Astrocyte (in vitro differentiated cells and primary cell): Measurements from ENCODE around the gene PKD2. TPM values are rescaled to one million over a fixed set of nuclear protein-coding genes. Genes with fewer than 3 reads are reported as not detected.
A peak's percentile ranks its signal among the peaks of the same experiment; 100 is the strongest.

ENCODE experiments used
- DNase-seq: peaks from one replicate; pipeline ENCODE4 v3.0.0-alpha.2; 2010; ENCODE audit warnings: low read depth
- FAIRE-seq: peaks from 2 replicates; lab custom pipeline; 2011; peaks lifted over from hg19 to GRCh38; lab: Jason Lieb, UNC
- H2AFZ ChIP-seq: 2 replicates; pipeline ENCODE4 v1.6.0; 2012; ENCODE audit warnings: low read depth, low read length, inconsistent platforms
- H3K27ac ChIP-seq: 2 replicates; pipeline ENCODE4 v1.5.1; 2011; ENCODE audit warnings: low read depth, low read length, inconsistent platforms
- H3K27me3 ChIP-seq: 2 replicates; pipeline ENCODE4 v1.6.0; 2011; ENCODE audit warnings: low read length, inconsistent platforms; ENCODE audit not compliant: insufficient read depth
- H3K36me3 ChIP-seq: 2 replicates; pipeline ENCODE4 v1.5.1; 2011; ENCODE audit warnings: low read length, inconsistent platforms; ENCODE audit not compliant: insufficient read depth
- H3K4me1 ChIP-seq: 2 replicates; pipeline ENCODE4 v1.5.1; 2011; ENCODE audit warnings: low read length, inconsistent platforms; ENCODE audit not compliant: insufficient read depth
- H3K4me2 ChIP-seq: 2 replicates; pipeline ENCODE4 v1.6.0; 2012; ENCODE audit warnings: low read length, inconsistent platforms
- H3K4me3 ChIP-seq: 2 replicates; pipeline ENCODE4 v1.5.1; 2011; ENCODE audit warnings: low read depth, mild to moderate bottlenecking, low read length, inconsistent platforms; ENCODE audit not compliant: insufficient read depth
- H3K79me2 ChIP-seq: 2 replicates; pipeline ENCODE4 v1.6.0; 2012; ENCODE audit warnings: mild to moderate bottlenecking, low read length, inconsistent platforms; ENCODE audit not compliant: insufficient read depth
- H3K9ac ChIP-seq: 2 replicates; pipeline ENCODE4 v1.6.0; 2012; ENCODE audit warnings: mild to moderate bottlenecking, low read length, inconsistent platforms
- H3K9me3 ChIP-seq: 2 replicates; pipeline ENCODE4 v1.5.1; 2012; ENCODE audit warnings: low read depth, mild to moderate bottlenecking, low read length, inconsistent platforms; ENCODE audit not compliant: insufficient read depth
- H4K20me1 ChIP-seq: 2 replicates; pipeline ENCODE4 v1.6.0; 2012; ENCODE audit warnings: low read length, inconsistent platforms; ENCODE audit not compliant: insufficient read depth
- H3K27ac Mint-ChIP-seq: one replicate; pipeline ENCODE4 v1.8.0; 2021; ENCODE audit warnings: mild to moderate bottlenecking, mixed read lengths; ENCODE audit not compliant: unreplicated experiment
- H3K27me3 Mint-ChIP-seq: one replicate; pipeline ENCODE4 v1.8.0; 2021; ENCODE audit warnings: low read depth, mixed read lengths; ENCODE audit not compliant: unreplicated experiment
- H3K36me3 Mint-ChIP-seq: one replicate; pipeline ENCODE4 v1.8.0; 2021; ENCODE audit warnings: low read depth, mixed read lengths; ENCODE audit not compliant: unreplicated experiment
- H3K4me1 Mint-ChIP-seq: one replicate; pipeline ENCODE4 v1.8.0; 2021; ENCODE audit warnings: low read depth, mixed read lengths; ENCODE audit not compliant: unreplicated experiment
- H3K4me3 Mint-ChIP-seq: one replicate; pipeline ENCODE4 v1.8.0; 2021; ENCODE audit warnings: mild to moderate bottlenecking, moderate library complexity, mixed read lengths; ENCODE audit not compliant: unreplicated experiment
- H3K9me3 Mint-ChIP-seq: one replicate; pipeline ENCODE4 v1.8.0; 2021; ENCODE audit warnings: mild to moderate bottlenecking, mixed read lengths; ENCODE audit not compliant: unreplicated experiment
- EZH2 ChIP-seq: IDR thresholded peaks from 2 replicates; pipeline ENCODE4 v1.6.1; 2012; ENCODE audit warnings: mild to moderate bottlenecking, low read length, inconsistent platforms; ENCODE audit not compliant: insufficient read depth
- total RNA-seq: library from RNA; stranded (reverse); gene quantifications from 2 replicates; pipeline ENCODE4 v1.2.1, GENCODE V29; 2021
- TF ChIP-seq, protein P1 (sequence below): IDR thresholded peaks from 2 replicates; pipeline ENCODE4 v1.5.1; 2011; ENCODE audit warnings: low read depth, mild to moderate bottlenecking, inconsistent platforms, low read length, moderate library complexity; ENCODE audit not compliant: insufficient read depth

Gene PKD2
- total RNA-seq, 1 donor from 2014 or later = 19.7 TPM

DNA sequence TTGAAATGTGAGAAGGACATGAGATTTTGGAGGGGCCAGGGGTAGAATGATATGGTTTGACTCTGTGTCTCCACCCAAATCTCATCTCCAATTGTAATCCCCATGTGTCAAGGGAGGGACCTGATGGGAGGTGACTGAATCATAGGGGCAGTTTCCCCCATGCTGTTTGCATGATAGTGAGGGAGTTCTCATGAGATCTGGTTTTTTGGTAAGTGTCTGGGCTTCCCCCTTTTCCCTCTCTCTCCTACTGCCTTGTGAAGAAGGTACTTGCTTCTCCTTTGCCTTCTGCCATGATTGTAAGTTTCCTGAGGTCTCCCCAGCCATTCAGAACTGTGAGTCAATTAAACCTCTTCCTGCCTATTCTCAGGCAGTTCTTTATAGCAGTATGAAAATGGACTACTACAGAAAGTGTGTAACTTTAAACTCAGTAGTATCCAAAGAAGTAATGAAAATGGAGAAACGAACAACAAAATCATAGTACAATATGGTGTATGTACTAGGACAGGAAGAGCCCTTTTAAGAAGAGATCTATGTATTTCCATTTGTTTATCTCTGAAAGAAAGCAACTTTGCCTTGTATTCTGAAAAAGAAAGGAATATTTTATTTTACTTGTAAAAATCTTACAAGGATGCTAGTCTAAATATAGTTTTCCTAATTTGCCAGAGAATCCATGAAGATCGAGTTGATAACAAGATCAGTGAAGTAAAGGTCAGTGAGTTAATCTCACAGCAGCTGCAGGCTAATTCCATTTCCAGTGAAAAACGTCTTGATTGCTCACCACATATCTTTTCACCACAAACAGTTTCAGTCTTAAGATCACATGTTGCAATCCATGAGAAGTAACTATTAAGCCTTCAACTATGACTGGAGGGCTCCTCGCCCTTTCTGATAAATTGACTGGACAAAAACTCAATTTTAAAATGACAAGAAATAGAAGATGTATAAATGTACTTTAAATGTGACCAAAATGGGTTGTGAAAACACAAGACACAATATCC, 20.5 kb downstream of the PKD2 start:
- Histone ChIP-seq H2AFZ (no peak overlapping the region), H3K79me2 (peaks cover 27% of the 10 kb centered on the region), H3K4me3 (no peak overlapping the region), H3K9ac (peak overlapping the region; percentile 14), H3K27me3 (no peaks in the 10 kb centered on the region), H3K27ac (peak overlapping the region; percentile 42), H3K36me3 (peaks cover 22% of the 10 kb centered on the region), H3K4me1 (peaks cover 18% of the 10 kb centered on the region), H3K4me2 (peak overlapping the region; percentile 40), H4K20me1 (peaks cover 12% of the 10 kb centered on the region), H3K9me3 (no peaks in the 10 kb centered on the region)
- peaks cover 20% of the 10 kb centered on the region for H3K4me1 Mint-ChIP-seq
- H3K4me3 Mint-ChIP-seq = no peak overlapping the region
- DNase-seq (peak; percentile 95), FAIRE-seq (peak; percentile 93)
- peaks cover 26% of the 10 kb centered on the region for H3K36me3 Mint-ChIP-seq
- H3K27me3 Mint-ChIP-seq = no peaks in the 10 kb centered on the region
- H3K9me3 Mint-ChIP-seq = peaks cover 19% of the 10 kb centered on the region
- peak overlapping the region; percentile 77 for H3K27ac Mint-ChIP-seq
- TF ChIP-seq EZH2 = no peak
- TF ChIP-seq, protein P1, sequence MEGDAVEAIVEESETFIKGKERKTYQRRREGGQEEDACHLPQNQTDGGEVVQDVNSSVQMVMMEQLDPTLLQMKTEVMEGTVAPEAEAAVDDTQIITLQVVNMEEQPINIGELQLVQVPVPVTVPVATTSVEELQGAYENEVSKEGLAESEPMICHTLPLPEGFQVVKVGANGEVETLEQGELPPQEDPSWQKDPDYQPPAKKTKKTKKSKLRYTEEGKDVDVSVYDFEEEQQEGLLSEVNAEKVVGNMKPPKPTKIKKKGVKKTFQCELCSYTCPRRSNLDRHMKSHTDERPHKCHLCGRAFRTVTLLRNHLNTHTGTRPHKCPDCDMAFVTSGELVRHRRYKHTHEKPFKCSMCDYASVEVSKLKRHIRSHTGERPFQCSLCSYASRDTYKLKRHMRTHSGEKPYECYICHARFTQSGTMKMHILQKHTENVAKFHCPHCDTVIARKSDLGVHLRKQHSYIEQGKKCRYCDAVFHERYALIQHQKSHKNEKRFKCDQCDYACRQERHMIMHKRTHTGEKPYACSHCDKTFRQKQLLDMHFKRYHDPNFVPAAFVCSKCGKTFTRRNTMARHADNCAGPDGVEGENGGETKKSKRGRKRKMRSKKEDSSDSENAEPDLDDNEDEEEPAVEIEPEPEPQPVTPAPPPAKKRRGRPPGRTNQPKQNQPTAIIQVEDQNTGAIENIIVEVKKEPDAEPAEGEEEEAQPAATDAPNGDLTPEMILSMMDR = no peak

DNA sequence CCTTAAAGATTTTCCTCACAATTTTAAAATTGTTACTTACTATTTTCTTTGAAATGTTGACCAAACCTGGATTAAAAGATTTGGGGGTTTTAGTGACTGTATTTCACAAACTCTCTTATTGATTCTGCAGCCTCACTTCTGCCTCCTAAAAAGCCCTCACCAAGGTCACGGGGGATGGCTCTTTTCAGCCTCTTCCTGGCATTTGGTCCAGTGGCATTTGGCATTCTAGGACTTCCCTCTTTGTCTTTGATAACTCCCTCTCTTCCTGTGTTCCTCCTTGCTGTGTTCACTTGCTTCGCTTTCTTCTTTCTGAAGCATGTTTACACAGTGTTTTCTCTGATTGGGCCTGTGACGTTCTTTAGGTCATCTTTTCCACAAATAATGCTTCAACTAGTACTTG, 21.5 kb downstream of the PKD2 start:
- peak overlapping the region; percentile 77 for H3K27ac Mint-ChIP-seq
- H3K79me2 ChIP-seq = peaks cover 25% of the 10 kb centered on the region

More for the DNA sequence above, 21.5 kb downstream of the PKD2 start:
- TF ChIP-seq EZH2 = no peak
- TF ChIP-seq, protein P1 = no peak
- peaks cover 22% of the 10 kb centered on the region for H3K36me3 ChIP-seq
- no peak overlapping the region for H3K4me2 ChIP-seq
- no peak overlapping the region for H3K9ac ChIP-seq
- Mint-ChIP-seq H3K36me3 (peaks cover 26% of the 10 kb centered on the region), H3K9me3 (peaks cover 19% of the 10 kb centered on the region), H3K4me1 (peaks cover 20% of the 10 kb centered on the region), H3K27me3 (no peaks in the 10 kb centered on the region), H3K4me3 (no peak overlapping the region)
- H3K27me3 ChIP-seq = no peaks in the 10 kb centered on the region
- peak overlapping the region; percentile 42 for H3K27ac ChIP-seq
- no peaks in the 10 kb centered on the region for H3K9me3 ChIP-seq
- FAIRE-seq = no peak
- DNase-seq = no peak
- no peak overlapping the region for H2AFZ ChIP-seq
- H4K20me1 ChIP-seq = peaks cover 19% of the 10 kb centered on the region
- no peak overlapping the region for H3K4me3 ChIP-seq
- peaks cover 18% of the 10 kb centered on the region for H3K4me1 ChIP-seq
